ENCODE results near the gene ARL5A.

DNA sequence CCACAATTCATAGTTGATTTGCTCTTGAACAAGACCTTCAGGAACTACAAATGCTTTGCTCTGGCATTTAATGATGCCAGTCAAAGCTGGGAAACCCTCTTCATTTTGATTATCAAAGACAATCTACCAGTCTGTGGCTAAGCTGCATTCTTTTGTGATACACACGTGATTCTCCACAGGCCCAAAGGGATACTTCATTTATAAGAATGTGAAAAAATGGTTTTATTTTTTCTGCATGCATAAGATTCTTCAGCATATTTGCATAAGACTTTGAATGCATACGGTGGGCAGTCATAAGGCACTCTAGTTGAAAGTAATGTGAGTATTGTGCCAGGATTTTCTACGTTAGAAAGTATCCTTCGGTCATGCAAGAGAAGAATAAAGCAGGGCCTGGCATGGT is 33.0 kb upstream of the ARL5A start:
- TF ChIP-seq GATA2 (IDR thresholded peaks at IDR 0.05; ENCODE audit: low read depth, low read length) (no peak), GATA3 (IDR thresholded peaks at IDR 0.05; ENCODE audit: low read depth, low read length) (no peak)
